ENCODE measurements around the gene SLC47A1.

DNA sequence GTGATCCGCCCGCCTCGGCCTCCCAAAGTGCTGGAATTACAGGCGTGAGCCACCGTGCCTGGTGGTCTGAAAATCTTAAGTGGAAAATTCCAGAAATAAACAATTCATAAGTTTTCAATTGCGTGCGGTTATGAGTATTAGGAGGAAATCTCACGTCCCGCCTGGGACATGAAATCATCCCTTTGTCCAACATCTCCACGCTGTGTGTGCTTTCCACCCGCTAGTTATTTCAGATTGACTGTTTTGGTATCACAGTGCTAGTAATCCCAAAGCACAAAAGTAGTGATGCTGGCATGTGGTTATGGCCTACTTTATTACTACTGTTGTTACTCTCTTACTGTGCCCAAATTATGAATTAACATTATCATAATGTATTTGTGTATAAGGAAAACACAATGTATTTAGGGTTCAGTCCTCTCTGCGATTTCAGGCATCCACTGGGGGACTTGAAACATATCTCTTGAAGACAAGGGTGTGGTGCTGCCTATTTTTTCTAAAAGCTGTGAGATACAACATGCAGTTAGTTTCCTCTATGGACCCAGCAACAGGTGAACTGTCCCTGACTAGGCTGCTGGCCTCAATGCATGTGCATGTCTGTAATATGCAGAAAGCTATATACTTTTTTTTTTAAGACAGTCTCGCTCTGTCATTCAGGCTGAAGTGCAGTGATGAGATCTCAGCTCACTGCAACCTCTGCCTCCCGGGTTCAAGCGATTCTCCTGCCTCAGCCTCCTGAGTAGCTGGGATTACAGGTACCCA is 32.3 kb downstream of the SLC47A1 start:
- no peak for TF ChIP-seq POLR2AphosphoS5 (IDR thresholded peaks at IDR 0.05; ENCODE audit: low read depth)
- TF ChIP-seq, protein P1, sequence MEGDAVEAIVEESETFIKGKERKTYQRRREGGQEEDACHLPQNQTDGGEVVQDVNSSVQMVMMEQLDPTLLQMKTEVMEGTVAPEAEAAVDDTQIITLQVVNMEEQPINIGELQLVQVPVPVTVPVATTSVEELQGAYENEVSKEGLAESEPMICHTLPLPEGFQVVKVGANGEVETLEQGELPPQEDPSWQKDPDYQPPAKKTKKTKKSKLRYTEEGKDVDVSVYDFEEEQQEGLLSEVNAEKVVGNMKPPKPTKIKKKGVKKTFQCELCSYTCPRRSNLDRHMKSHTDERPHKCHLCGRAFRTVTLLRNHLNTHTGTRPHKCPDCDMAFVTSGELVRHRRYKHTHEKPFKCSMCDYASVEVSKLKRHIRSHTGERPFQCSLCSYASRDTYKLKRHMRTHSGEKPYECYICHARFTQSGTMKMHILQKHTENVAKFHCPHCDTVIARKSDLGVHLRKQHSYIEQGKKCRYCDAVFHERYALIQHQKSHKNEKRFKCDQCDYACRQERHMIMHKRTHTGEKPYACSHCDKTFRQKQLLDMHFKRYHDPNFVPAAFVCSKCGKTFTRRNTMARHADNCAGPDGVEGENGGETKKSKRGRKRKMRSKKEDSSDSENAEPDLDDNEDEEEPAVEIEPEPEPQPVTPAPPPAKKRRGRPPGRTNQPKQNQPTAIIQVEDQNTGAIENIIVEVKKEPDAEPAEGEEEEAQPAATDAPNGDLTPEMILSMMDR (IDR thresholded peaks at IDR 0.05; ENCODE audit: insufficient read depth, low read length) = no peak
- no peak for TF ChIP-seq SPI1 (IDR thresholded peaks at IDR 0.05; ENCODE audit: borderline replicate concordance, low read depth)
- TF ChIP-seq, protein P2, sequence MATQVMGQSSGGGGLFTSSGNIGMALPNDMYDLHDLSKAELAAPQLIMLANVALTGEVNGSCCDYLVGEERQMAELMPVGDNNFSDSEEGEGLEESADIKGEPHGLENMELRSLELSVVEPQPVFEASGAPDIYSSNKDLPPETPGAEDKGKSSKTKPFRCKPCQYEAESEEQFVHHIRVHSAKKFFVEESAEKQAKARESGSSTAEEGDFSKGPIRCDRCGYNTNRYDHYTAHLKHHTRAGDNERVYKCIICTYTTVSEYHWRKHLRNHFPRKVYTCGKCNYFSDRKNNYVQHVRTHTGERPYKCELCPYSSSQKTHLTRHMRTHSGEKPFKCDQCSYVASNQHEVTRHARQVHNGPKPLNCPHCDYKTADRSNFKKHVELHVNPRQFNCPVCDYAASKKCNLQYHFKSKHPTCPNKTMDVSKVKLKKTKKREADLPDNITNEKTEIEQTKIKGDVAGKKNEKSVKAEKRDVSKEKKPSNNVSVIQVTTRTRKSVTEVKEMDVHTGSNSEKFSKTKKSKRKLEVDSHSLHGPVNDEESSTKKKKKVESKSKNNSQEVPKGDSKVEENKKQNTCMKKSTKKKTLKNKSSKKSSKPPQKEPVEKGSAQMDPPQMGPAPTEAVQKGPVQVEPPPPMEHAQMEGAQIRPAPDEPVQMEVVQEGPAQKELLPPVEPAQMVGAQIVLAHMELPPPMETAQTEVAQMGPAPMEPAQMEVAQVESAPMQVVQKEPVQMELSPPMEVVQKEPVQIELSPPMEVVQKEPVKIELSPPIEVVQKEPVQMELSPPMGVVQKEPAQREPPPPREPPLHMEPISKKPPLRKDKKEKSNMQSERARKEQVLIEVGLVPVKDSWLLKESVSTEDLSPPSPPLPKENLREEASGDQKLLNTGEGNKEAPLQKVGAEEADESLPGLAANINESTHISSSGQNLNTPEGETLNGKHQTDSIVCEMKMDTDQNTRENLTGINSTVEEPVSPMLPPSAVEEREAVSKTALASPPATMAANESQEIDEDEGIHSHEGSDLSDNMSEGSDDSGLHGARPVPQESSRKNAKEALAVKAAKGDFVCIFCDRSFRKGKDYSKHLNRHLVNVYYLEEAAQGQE (IDR thresholded peaks at IDR 0.05; ENCODE audit: insufficient replicate concordance, low read depth) = no peak
- TF ChIP-seq GABPA (IDR thresholded peaks at IDR 0.05; ENCODE audit: low read depth) = no peak
